GM12878 (cell line): ENCODE measurements around the gene IGF1R. TPM values are rescaled to one million over a fixed set of nuclear protein-coding genes. Genes with fewer than 3 reads are reported as not detected.

Experiments
- ATAC-seq: fragments of 200-7000 bp; cut with Tn5 transposase; 3 replicates; pipeline ENCODE4 v1.9.1; 2020; ENCODE audit warnings: mild to moderate bottlenecking, moderate library complexity
- BruUV-seq: library from RNA; stranded (reverse); fragments of 400-500 nt; replicated peaks from 2 replicates; lab custom pipeline; 2021; lab: Mats Ljungman, UMichigan
- CTCF ChIA-PET: fragments of 300-600 bp; sonication (Branson Sonifier 250); formaldehyde crosslinking; extraction: SDS; loops from one replicate; lab custom pipeline; 2021; ENCODE audit warnings: inconsistent platforms; lab: Yijun Ruan, JAX
- POLR2A ChIA-PET: fragments of 350-600 bp; formaldehyde crosslinking; extraction: SDS; loops from one replicate; lab custom pipeline; 2021; ENCODE audit warnings: inconsistent platforms; lab: Charles Lee
- RAD21 ChIA-PET: fragments of 300-600 bp; sonication (Branson Sonifier 250); formaldehyde crosslinking; loops from one replicate; lab custom pipeline; 2023; ENCODE audit warnings: antibody characterized with exemption; ENCODE audit not compliant: unreplicated experiment; lab: Charles Lee
- SMC1A ChIA-PET: fragments of 300-600 bp; sonication (Branson Sonifier 250); formaldehyde crosslinking; loops from one replicate; lab custom pipeline; 2023; ENCODE audit not compliant: unreplicated experiment, uncharacterized antibody; lab: Charles Lee
- DNase-seq: peaks from one replicate; pipeline ENCODE4 v3.0.0-alpha.2; 2011; ENCODE audit warnings: low read depth, low spot score
- FAIRE-seq: peaks from 3 replicates; lab custom pipeline; 2011; peaks lifted over from hg19 to GRCh38; lab: Jason Lieb, UNC
- H2AFZ ChIP-seq: 2 replicates; pipeline ENCODE4 v1.6.0; 2011; ENCODE audit warnings: low read depth, low read length, control low read depth; ENCODE audit not compliant: control insufficient read depth
- H3K27ac ChIP-seq: 2 replicates; pipeline ENCODE4 v1.5.1; 2011; ENCODE audit warnings: control low read depth; ENCODE audit not compliant: control insufficient read depth, insufficient read depth
- H3K27me3 ChIP-seq, 2 experiments: replicated peaks in 1 of 2; 2 replicates each; pipeline versions ENCODE4 v1.6.0 to v1.6.1; 2011; ENCODE audit warnings: low read length in 1 of 2; ENCODE audit not compliant: control insufficient read depth in 2 of 2, insufficient read depth in 2 of 2
- H3K36me3 ChIP-seq, 2 experiments: 2 replicates each; pipeline ENCODE4 v1.5.1; 2011; ENCODE audit warnings: low read length in 1 of 2; ENCODE audit not compliant: control insufficient read depth in 2 of 2, insufficient read depth in 2 of 2
- H3K4me1 ChIP-seq: 2 replicates; pipeline ENCODE4 v1.6.1; 2011; ENCODE audit warnings: mild to moderate bottlenecking, low read length, moderate library complexity, mixed read lengths; ENCODE audit not compliant: control insufficient read depth, insufficient read depth
- H3K4me2 ChIP-seq: 2 replicates; pipeline ENCODE4 v1.6.0; 2011; ENCODE audit warnings: control low read depth; ENCODE audit not compliant: control insufficient read depth, insufficient read depth
- H3K4me3 ChIP-seq: fragments of 200-600 bp; sonication (generic); 2 replicates; pipeline ENCODE4 v1.5.1; 2016
- H3K79me2 ChIP-seq: 2 replicates; pipeline ENCODE4 v1.6.0; 2011; ENCODE audit warnings: low read length; ENCODE audit not compliant: control insufficient read depth, insufficient read depth
- H3K9ac ChIP-seq: 2 replicates; pipeline ENCODE4 v1.8.0; 2011; ENCODE audit warnings: low read length, control low read depth, mixed read lengths; ENCODE audit not compliant: control insufficient read depth, insufficient read depth
- H3K9me3 ChIP-seq: replicated peaks from 3 replicates; pipeline ENCODE4 v1.5.1; 2011; ENCODE audit warnings: mild to moderate bottlenecking, low read length; ENCODE audit not compliant: control insufficient read depth, insufficient read depth
- H4K20me1 ChIP-seq: 2 replicates; pipeline ENCODE4 v1.6.0; 2011; ENCODE audit not compliant: control insufficient read depth, insufficient read depth
- ASH2L ChIP-seq: fragments of 300-600, 200-600 bp; sonication (generic); IDR thresholded peaks from 2 replicates; pipeline ENCODE4 v1.6.1; 2017; ENCODE audit warnings: low read depth, mild to moderate bottlenecking, borderline replicate concordance
- BHLHE40 ChIP-seq, 2 experiments: fragments of 450-650 bp in 1 of 2; IDR thresholded peaks; 2 replicates each; pipeline ENCODE4 v1.6.1; 2011 to 2017; ENCODE audit warnings: low read depth in 2 of 2, borderline replicate concordance in 1 of 2, improper control_type of control experiment in 1 of 2, low read length in 1 of 2, mild to moderate bottlenecking in 1 of 2
- CBFB ChIP-seq: IDR thresholded peaks from 2 replicates; pipeline ENCODE4 v1.6.1; 2016; ENCODE audit warnings: antibody characterized with exemption, low read depth
- CBX3 ChIP-seq: fragments of 200-600 bp; sonication (generic); IDR thresholded peaks from 2 replicates; pipeline ENCODE4 v1.6.1; 2016; ENCODE audit warnings: low read depth, borderline replicate concordance
- CHD4 ChIP-seq: fragments of 200-600 bp; sonication (generic); IDR thresholded peaks from 2 replicates; pipeline ENCODE4 v1.6.1; 2016; ENCODE audit warnings: mild to moderate bottlenecking
- ETV6 ChIP-seq, 2 experiments: fragments of 450-650 bp in 1 of 2; IDR thresholded peaks in 1 of 2; conservative IDR thresholded peaks in 1 of 2; 2 replicates each; pipeline ENCODE4 v1.6.1; 2014; ENCODE audit warnings: antibody characterized with exemption in 1 of 2, borderline replicate concordance in 1 of 2, low read depth in 1 of 2, mild to moderate bottlenecking in 1 of 2, moderate library complexity in 1 of 2
- HDAC2 ChIP-seq: fragments of 200-600 bp; sonication (generic); IDR thresholded peaks from 2 replicates; pipeline ENCODE4 v1.6.1; 2017
- KDM1A ChIP-seq: fragments of 200-600 bp; sonication (generic); IDR thresholded peaks from 2 replicates; pipeline ENCODE4 v1.6.1; 2016; ENCODE audit warnings: borderline replicate concordance
- NR2C1 ChIP-seq: fragments of 450-650 bp; IDR thresholded peaks from 2 replicates; pipeline ENCODE4 v1.6.1; 2017; ENCODE audit warnings: antibody characterized with exemption, mild to moderate bottlenecking, moderate library complexity
- NRF1 ChIP-seq: conservative IDR thresholded peaks from 2 replicates; pipeline ENCODE4 v1.6.1; 2011; ENCODE audit warnings: mild to moderate bottlenecking, low read depth, low read length, improper control_type of control experiment
- PAX5 ChIP-seq: IDR thresholded peaks from 2 replicates; pipeline ENCODE4 v1.6.1; 2011; ENCODE audit warnings: low read depth, low read length, borderline replicate concordance
- SMC3 ChIP-seq: IDR thresholded peaks from 2 replicates; pipeline ENCODE4 v1.6.1; 2011; ENCODE audit warnings: low read length, improper control_type of control experiment, borderline replicate concordance
- TCF12 ChIP-seq: IDR thresholded peaks from 2 replicates; pipeline ENCODE4 v1.6.1; 2011; ENCODE audit warnings: low read depth, mild to moderate bottlenecking, low read length
- ZNF207 ChIP-seq: fragments of 450-650 bp; IDR thresholded peaks from 2 replicates; pipeline ENCODE4 v1.6.1; 2014; ENCODE audit warnings: antibody characterized with exemption, mild to moderate bottlenecking, borderline replicate concordance
- ZNF24 ChIP-seq: fragments of 450-650 bp; IDR thresholded peaks from 2 replicates; pipeline ENCODE4 v1.6.1; 2017; ENCODE audit warnings: antibody characterized with exemption, mild to moderate bottlenecking
- WGBS: methylation state at CpG from one replicate; pipeline ENCODE4 v1.1.6; 2016; ENCODE audit warnings: low lambda C conversion rate; ENCODE audit not compliant: insufficient replicate concordance, insufficient coverage; ENCODE audit errors: missing lambda C conversion rate; 5-methylcytosine and 5-hydroxymethylcytosine counted together
- in situ Hi-C: fragments of 300-500 bp; cut with MboI; formaldehyde crosslinking; loops from 9 replicates; pipeline ENCODE4 v1.14.3; 2018; ENCODE audit warnings: mixed read lengths
- intact Hi-C: fragments of 100-400 bp; cut with micrococcal nuclease; formaldehyde crosslinking; loops from one replicate; pipeline ENCODE4 v1.14.2; 2022; ENCODE audit not compliant: unreplicated experiment
- polyA plus RNA-seq, 11 experiments: library from polyadenylated mRNA; depleted of rRNA in 4 of 11; unstranded in 6 of 11; stranded (reverse) in 5 of 11; fragments of >200 nt; fragmentation: Nextera tagmentation in 4 of 11; fragmentation: Illumina TruSeq in 1 of 11; extraction: Ambion mirVana in 4 of 11; extraction: Trizol in 1 of 11; gene quantifications; 1 replicate in 1 of 11; 2 replicates in 10 of 11; pipeline versions ENCODE4 v1.2.1 to v1.2.3, GENCODE V29; 2011 to 2016; ENCODE audit warnings: inconsistent platforms in 2 of 11, missing spikeins in 2 of 11, low read depth in 1 of 11
- total RNA-seq, 4 experiments: library from RNA; depleted of rRNA in 3 of 4; stranded (reverse); fragments of >200 nt in 3 of 4; fragmentation: Illumina TruSeq in 1 of 4; extraction: Trizol in 1 of 4; gene quantifications; 2 replicates each; pipeline versions ENCODE4 v1.2.1 to v1.2.3, GENCODE V29; 2013 to 2021
- TF ChIP-seq, protein P1 (sequence below): fragments of 450-650 bp; IDR thresholded peaks from 2 replicates; pipeline ENCODE4 v1.6.1; 2017; ENCODE audit warnings: mild to moderate bottlenecking, moderate library complexity
- TF ChIP-seq, protein P2 (sequence below): IDR thresholded peaks from 2 replicates; pipeline ENCODE4 v1.6.1; 2012; ENCODE audit warnings: low read length, inconsistent platforms
- TF ChIP-seq, protein P3 (sequence below): fragments of 450-650 bp; IDR thresholded peaks from 2 replicates; pipeline ENCODE4 v1.6.1; 2017; ENCODE audit warnings: mild to moderate bottlenecking

Gene IGF1R
- total and polyA plus RNA-seq, 10 of the 15 experiments (the other 5 are each of a cell fraction or from before 2014, with no cell fraction given), result 0.03 to 2.7 (median 0.66) TPM

GRCh38 chr15:98812716-98813446 lies 164.5 kb downstream of the IGF1R start:
- Histone ChIP-seq H3K79me2 (no peaks in the 10 kb centered on the region), H3K4me1 (no peaks in the 10 kb centered on the region), H4K20me1 (no peaks in the 10 kb centered on the region), H3K27me3 (no peaks in the 10 kb centered on the region), H3K36me3 (no peaks in the 10 kb centered on the region), H3K4me3 (no peak overlapping the region), H3K27ac (no peak overlapping the region), H2AFZ (no peak overlapping the region), H3K9me3 (no peaks in the 10 kb centered on the region), H3K4me2 (no peak overlapping the region), H3K9ac (no peak overlapping the region)
- ChIA-PET POLR2A (no interaction called here), SMC1A (no interaction called here), RAD21 (interaction anchor here (0.7 kb wide), 1 partner anchor 263 kb away, joined by 3 read pairs; no protein-coding TSS in a partner anchor), CTCF (no interaction called here)
- WGBS, result 43% methylated on average over 8 of the region's 8 CpGs
- DNase-seq (no peak), FAIRE-seq (no peak), ATAC-seq (no peak)
- no TSS peak for BruUV-seq
- intact Hi-C loops (no loop called here), in situ Hi-C loops (no loop called here)
- TF ChIP-seq PAX5, result no peak
- no peak for TF ChIP-seq SMC3
- TF ChIP-seq KDM1A, result no peak
- TF ChIP-seq ZNF24, result no peak
- TF ChIP-seq NR2C1, result no peak
- no peak for TF ChIP-seq TCF12
- TF ChIP-seq, protein P1, sequence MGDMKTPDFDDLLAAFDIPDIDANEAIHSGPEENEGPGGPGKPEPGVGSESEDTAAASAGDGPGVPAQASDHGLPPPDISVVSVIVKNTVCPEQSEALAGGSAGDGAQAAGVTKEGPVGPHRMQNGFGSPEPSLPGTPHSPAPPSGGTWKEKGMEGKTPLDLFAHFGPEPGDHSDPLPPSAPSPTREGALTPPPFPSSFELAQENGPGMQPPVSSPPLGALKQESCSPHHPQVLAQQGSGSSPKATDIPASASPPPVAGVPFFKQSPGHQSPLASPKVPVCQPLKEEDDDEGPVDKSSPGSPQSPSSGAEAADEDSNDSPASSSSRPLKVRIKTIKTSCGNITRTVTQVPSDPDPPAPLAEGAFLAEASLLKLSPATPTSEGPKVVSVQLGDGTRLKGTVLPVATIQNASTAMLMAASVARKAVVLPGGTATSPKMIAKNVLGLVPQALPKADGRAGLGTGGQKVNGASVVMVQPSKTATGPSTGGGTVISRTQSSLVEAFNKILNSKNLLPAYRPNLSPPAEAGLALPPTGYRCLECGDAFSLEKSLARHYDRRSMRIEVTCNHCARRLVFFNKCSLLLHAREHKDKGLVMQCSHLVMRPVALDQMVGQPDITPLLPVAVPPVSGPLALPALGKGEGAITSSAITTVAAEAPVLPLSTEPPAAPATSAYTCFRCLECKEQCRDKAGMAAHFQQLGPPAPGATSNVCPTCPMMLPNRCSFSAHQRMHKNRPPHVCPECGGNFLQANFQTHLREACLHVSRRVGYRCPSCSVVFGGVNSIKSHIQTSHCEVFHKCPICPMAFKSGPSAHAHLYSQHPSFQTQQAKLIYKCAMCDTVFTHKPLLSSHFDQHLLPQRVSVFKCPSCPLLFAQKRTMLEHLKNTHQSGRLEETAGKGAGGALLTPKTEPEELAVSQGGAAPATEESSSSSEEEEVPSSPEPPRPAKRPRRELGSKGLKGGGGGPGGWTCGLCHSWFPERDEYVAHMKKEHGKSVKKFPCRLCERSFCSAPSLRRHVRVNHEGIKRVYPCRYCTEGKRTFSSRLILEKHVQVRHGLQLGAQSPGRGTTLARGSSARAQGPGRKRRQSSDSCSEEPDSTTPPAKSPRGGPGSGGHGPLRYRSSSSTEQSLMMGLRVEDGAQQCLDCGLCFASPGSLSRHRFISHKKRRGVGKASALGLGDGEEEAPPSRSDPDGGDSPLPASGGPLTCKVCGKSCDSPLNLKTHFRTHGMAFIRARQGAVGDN, result no peak
- TF ChIP-seq ASH2L, result no peak
- no peak for TF ChIP-seq ZNF207
- TF ChIP-seq, protein P2, sequence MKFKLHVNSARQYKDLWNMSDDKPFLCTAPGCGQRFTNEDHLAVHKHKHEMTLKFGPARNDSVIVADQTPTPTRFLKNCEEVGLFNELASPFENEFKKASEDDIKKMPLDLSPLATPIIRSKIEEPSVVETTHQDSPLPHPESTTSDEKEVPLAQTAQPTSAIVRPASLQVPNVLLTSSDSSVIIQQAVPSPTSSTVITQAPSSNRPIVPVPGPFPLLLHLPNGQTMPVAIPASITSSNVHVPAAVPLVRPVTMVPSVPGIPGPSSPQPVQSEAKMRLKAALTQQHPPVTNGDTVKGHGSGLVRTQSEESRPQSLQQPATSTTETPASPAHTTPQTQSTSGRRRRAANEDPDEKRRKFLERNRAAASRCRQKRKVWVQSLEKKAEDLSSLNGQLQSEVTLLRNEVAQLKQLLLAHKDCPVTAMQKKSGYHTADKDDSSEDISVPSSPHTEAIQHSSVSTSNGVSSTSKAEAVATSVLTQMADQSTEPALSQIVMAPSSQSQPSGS, result no peak
- TF ChIP-seq CBFB, result no peak
- TF ChIP-seq CHD4, result no peak
- TF ChIP-seq CBX3, result no peak
- no peak for TF ChIP-seq BHLHE40 (IDR thresholded peaks at IDR 0.05; ENCODE audit: borderline replicate concordance in 1 of 2, low read depth in 2 of 2, low read length in 1 of 2)
- TF ChIP-seq HDAC2, result no peak
- TF ChIP-seq, protein P3, sequence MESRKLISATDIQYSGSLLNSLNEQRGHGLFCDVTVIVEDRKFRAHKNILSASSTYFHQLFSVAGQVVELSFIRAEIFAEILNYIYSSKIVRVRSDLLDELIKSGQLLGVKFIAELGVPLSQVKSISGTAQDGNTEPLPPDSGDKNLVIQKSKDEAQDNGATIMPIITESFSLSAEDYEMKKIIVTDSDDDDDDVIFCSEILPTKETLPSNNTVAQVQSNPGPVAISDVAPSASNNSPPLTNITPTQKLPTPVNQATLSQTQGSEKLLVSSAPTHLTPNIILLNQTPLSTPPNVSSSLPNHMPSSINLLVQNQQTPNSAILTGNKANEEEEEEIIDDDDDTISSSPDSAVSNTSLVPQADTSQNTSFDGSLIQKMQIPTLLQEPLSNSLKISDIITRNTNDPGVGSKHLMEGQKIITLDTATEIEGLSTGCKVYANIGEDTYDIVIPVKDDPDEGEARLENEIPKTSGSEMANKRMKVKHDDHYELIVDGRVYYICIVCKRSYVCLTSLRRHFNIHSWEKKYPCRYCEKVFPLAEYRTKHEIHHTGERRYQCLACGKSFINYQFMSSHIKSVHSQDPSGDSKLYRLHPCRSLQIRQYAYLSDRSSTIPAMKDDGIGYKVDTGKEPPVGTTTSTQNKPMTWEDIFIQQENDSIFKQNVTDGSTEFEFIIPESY, result no peak
- TF ChIP-seq NRF1, result no peak
- no peak for TF ChIP-seq ETV6 (conservative IDR thresholded peaks at IDR 0.05 in 1 of 2, IDR thresholded peaks at IDR 0.05 in 1 of 2; ENCODE audit: borderline replicate concordance in 1 of 2, low read depth in 1 of 2)
